ENCODE data around the gene TRIM63. TPM values are rescaled to one million over a fixed set of nuclear protein-coding genes. Genes with fewer than 3 reads are reported as not detected.

The TRIM63 gene
- total and polyA plus RNA-seq, 7 donors = 74.2 to 2,937 (median 541) TPM

DNA sequence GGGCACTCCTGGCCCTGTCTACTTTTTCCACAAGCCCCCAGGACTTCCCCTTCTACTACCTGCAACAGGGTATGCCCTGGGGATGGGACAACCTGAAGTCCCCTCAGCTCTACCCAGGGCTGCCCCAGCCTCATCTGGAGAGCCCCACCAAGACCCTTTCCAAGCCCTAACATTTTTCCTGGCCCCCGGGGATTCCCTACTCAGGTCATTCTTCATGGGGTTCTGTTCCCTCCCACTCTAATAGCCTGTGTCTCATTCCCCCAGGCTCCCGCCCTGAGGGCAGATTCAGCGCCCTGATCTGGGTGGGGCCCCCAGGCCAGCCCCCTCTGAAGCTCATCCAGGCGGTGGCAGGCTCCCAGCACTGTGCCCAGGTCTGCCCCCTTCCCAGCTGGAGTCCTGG lies 36.2 kb downstream of the TRIM63 start:
- peaks cover 8% of the 10 kb centered on the region for H3K4me1 ChIP-seq
- no peaks in the 10 kb centered on the region for H3K9me3 ChIP-seq
- no peak overlapping the region for H3K4me3 ChIP-seq
- TF ChIP-seq, protein P1, sequence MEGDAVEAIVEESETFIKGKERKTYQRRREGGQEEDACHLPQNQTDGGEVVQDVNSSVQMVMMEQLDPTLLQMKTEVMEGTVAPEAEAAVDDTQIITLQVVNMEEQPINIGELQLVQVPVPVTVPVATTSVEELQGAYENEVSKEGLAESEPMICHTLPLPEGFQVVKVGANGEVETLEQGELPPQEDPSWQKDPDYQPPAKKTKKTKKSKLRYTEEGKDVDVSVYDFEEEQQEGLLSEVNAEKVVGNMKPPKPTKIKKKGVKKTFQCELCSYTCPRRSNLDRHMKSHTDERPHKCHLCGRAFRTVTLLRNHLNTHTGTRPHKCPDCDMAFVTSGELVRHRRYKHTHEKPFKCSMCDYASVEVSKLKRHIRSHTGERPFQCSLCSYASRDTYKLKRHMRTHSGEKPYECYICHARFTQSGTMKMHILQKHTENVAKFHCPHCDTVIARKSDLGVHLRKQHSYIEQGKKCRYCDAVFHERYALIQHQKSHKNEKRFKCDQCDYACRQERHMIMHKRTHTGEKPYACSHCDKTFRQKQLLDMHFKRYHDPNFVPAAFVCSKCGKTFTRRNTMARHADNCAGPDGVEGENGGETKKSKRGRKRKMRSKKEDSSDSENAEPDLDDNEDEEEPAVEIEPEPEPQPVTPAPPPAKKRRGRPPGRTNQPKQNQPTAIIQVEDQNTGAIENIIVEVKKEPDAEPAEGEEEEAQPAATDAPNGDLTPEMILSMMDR (IDR thresholded peaks at IDR 0.05) = no peak
- ATAC-seq (no peak), DNase-seq (peak in 1 of 2 donors; percentile 28)
- H3K36me3 ChIP-seq (ENCODE audit: insufficient read depth in 1 of 2, low read depth in 1 of 2) = no peaks in the 10 kb centered on the region
- H3K27me3 ChIP-seq (ENCODE audit: insufficient read depth in 3 of 3, low read length in 2 of 3) = no peaks in the 10 kb centered on the region
- WGBS, 3 donors = 86 to 88% (median 87%) methylated on average over 4 of the region's 4 CpGs
- intact Hi-C loops (cut with DNase I) = no loop called here
- no peak overlapping the region for H3K27ac ChIP-seq

DNA sequence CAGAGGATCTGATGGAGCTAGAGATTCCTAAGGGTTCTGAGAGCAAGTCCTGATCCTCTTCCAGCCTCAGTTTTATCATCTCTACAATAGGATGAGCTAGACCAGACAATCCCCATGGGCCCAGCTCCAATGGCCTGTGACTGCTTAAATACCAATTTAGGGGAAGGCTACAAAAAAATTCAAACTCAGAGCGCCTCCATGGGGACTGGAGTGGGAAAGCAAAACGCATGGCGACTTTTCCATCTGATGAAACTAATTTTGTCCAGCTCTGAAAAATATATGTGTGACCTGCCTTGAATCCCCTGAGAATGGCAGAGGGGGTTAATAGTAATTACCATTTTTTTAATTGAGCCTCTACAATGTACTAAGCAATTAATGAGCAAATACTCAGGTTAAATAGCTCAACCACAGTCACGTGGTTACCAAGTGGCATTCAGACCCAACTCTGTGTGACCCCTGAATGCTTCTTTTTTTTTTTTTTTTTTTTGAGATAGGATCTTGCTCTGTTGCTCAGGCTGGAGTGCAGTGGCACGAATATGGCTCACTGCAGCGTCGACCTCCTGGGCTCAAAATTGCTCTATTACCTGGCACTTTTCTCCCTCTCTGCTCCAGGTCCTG lies 37.5 kb downstream of the TRIM63 start:
- 84 to 91% (median 85%) methylated on average over 7 of the region's 7 CpGs for WGBS, 3 donors
- intact Hi-C loops (cut with DNase I) = no loop called here
- peaks cover 8% of the 10 kb centered on the region for H3K4me1 ChIP-seq
- no peaks in the 10 kb centered on the region for H3K27me3 ChIP-seq (ENCODE audit: insufficient read depth in 3 of 3, low read length in 2 of 3)
- ATAC-seq = no peak
- H3K4me3 ChIP-seq = no peak overlapping the region
- TF ChIP-seq, protein P1 (IDR thresholded peaks at IDR 0.05) = no peak
- H3K9me3 ChIP-seq = no peaks in the 10 kb centered on the region
- H3K27ac ChIP-seq = no peak overlapping the region
- no peak for DNase-seq
- H3K36me3 ChIP-seq (ENCODE audit: insufficient read depth in 1 of 2, low read depth in 1 of 2) = no peaks in the 10 kb centered on the region

DNA sequence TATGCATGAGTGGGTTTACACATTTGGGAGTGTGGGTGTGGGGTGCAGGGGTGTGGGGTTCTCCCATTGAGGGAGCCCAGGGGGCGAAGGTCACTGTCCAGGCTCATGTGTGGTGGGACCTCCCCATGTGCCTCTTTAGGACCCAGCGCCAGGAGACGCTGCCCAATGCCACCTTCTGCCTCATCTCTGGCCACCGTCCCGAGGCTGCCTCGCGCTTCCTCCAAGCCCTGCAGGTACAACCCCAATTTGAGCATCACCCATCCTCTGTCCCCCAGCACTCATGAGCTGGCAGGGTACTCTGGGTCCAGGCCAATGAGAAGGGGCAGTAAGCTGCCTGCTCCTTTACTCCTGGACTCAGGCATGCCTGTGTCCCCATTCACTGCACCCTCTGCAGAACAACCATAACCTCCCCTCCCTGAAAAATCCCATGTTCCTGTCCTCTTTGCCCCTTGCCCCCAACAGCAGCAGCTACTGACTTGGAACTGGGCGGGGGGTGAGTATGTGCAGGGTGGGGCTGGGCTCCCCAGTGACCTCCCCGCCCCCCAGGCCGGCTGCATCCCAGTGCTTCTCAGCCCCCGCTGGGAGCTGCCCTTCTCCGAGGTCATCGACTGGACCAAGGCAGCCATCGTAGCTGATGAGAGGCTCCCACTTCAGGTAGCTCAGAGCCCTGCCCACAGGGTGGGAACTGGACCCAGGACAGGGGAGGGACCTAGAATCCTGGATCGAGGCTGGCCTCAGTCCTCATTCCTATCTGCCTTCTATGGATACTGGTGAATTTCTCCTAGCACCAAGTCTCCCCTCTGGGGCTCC lies 38.2 kb downstream of the TRIM63 start:
- WGBS, 3 donors = 79 to 81% (median 81%) methylated on average over 15 of the region's 15 CpGs
- H3K4me3 ChIP-seq = no peak overlapping the region
- H3K4me1 ChIP-seq = peaks cover 8% of the 10 kb centered on the region
- no peaks in the 10 kb centered on the region for H3K36me3 ChIP-seq (ENCODE audit: insufficient read depth in 1 of 2, low read depth in 1 of 2)
- H3K27me3 ChIP-seq (ENCODE audit: insufficient read depth in 3 of 3, low read length in 2 of 3) = no peaks in the 10 kb centered on the region
- H3K27ac ChIP-seq = no peak overlapping the region
- DNase-seq (no peak), ATAC-seq (no peak)
- TF ChIP-seq, protein P1 (IDR thresholded peaks at IDR 0.05) = no peak
- intact Hi-C loops (cut with DNase I) = no loop called here
- no peaks in the 10 kb centered on the region for H3K9me3 ChIP-seq

DNA sequence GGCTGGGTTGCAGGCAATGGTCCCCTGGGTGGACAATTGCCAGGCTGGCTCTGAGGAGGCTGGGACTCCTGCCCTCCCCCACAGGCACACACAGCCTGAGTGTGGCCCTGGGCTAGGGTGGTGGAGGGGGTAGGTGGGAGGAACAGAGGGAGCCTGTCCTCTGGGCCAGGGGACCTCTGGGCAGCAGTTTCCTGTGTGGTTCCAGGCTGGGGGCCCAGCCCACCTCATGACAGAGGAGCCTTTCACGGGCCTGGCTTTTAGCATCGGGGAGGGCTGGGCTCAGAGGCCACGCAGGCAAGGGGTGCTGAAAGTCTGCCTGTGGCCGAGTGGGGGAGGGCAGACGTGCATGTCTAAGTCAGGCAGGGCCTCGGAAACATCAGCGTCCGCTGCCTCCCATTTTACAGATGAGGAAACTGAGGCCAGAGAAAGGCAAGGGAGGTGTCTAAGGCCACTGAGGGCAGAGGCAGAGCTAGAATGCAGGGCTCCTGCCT lies 38.9 kb downstream of the TRIM63 start:
- intact Hi-C loops (cut with DNase I) = no loop called here
- ATAC-seq (peak in 1 of 4 donors; percentile 5), DNase-seq (no peak)
- peaks cover 11% of the 10 kb centered on the region for H3K4me1 ChIP-seq
- 73 to 79% (median 75%) methylated on average over 8 of the region's 8 CpGs for WGBS, 3 donors
- H3K4me3 ChIP-seq = no peak overlapping the region
- no peaks in the 10 kb centered on the region for H3K27me3 ChIP-seq (ENCODE audit: insufficient read depth in 3 of 3, low read length in 2 of 3)
- no peaks in the 10 kb centered on the region for H3K36me3 ChIP-seq (ENCODE audit: insufficient read depth in 1 of 2, low read depth in 1 of 2)
- no peak overlapping the region for H3K27ac ChIP-seq
- TF ChIP-seq, protein P1 (IDR thresholded peaks at IDR 0.05) = no peak
- no peaks in the 10 kb centered on the region for H3K9me3 ChIP-seq

All from psoas muscle (tissue), 8 donors.